Psoas muscle (tissue), 8 donors: ENCODE data around the gene PIK3C2B. TPM values are rescaled to one million over a fixed set of nuclear protein-coding genes. Genes with fewer than 3 reads are reported as not detected.
A peak's percentile ranks its signal among the peaks of the same experiment; 100 is the strongest.

Experiments
- ATAC-seq, 4 donors: fragments of 200-7000 bp; cut with Tn5 transposase; one replicate each; pipeline ENCODE4 v1.9.1; 2020; ENCODE audit warnings: moderate library complexity in 3 of 4, mild to moderate bottlenecking in 2 of 4
- DNase-seq, 2 donors: peaks; one replicate each; pipeline ENCODE4 v3.0.0-alpha.2; 2020
- H3K27ac ChIP-seq: fragments of 200-600 bp; one replicate; pipeline ENCODE4 v1.8.0; 2022
- H3K27me3 ChIP-seq, 3 donors: fragments of 200-600 bp in 1 of 3; one replicate each; pipeline versions ENCODE4 v1.6.1 to v1.8.0; 2013 to 2022; ENCODE audit warnings: low read length in 2 of 3, mild to moderate bottlenecking in 2 of 3, moderate library complexity in 1 of 3; ENCODE audit not compliant: insufficient read depth in 3 of 3
- H3K36me3 ChIP-seq, 2 donors: fragments of 200-600 bp in 1 of 2; one replicate each; pipeline versions ENCODE4 v1.6.1 to v1.8.0; 2013 to 2022; ENCODE audit warnings: low read depth in 1 of 2, mild to moderate bottlenecking in 1 of 2, moderate library complexity in 1 of 2; ENCODE audit not compliant: insufficient read depth in 1 of 2
- H3K4me1 ChIP-seq: fragments of 200-600 bp; one replicate; pipeline ENCODE4 v1.8.0; 2022
- H3K4me3 ChIP-seq: fragments of 200-600 bp; one replicate; pipeline ENCODE4 v1.8.0; 2022; ENCODE audit warnings: mild to moderate bottlenecking
- H3K9me3 ChIP-seq: fragments of 200-600 bp; one replicate; pipeline ENCODE4 v1.8.0; 2022
- WGBS, 3 donors: extraction: QIAGEN DNeasy Blood & Tissue Kit; methylation state at CpG; one replicate each; pipeline versions ENCODE4 v1.1.6 to v1.1.7; 2013; 5-methylcytosine and 5-hydroxymethylcytosine counted together
- intact Hi-C, 2 donors: fragments of 100-400 bp; cut with DNase I; formaldehyde crosslinking; loops; one replicate each; pipeline versions ENCODE4 v1.11.0 to v1.14.2; 2022
- long read RNA-seq, 2 donors: library from polyadenylated mRNA; unstranded; transcript quantifications; one replicate each; pipeline ENCODE4 v2.0.0, GENCODE V29; 2021
- polyA plus RNA-seq, 3 donors: library from polyadenylated mRNA; stranded (reverse); fragments of 200-250 nt; gene quantifications; one replicate each; pipeline ENCODE4 v1.2.3, GENCODE V29; 2013
- total RNA-seq, 4 donors: library from RNA; stranded (reverse); fragmentation: NEBNext Ultra II Directional in 2 of 4; extraction: Animal tissue kit (Norgen Biotek cat#: 25700) in 2 of 4; gene quantifications; one replicate each; pipeline versions ENCODE4 v1.2.1 to v1.2.4, GENCODE V29; 2021 to 2023
- TF ChIP-seq, protein P1 (sequence below): fragments of 200-600 bp; IDR thresholded peaks from one replicate; pipeline ENCODE4 v1.8.0; 2022; ENCODE audit warnings: antibody characterized with exemption
- donor health status: healthy with polysubstance abuse.
- donor health status: DM: no; HTN: no; CAD: no; lungs with moderate emphysema.
- donor health status: Bipolar disorder and iron deficiency.
- donor health status: healthy.
- donor health status: DM: yes; HTN: yes; CAD: no.
- donor health status: DM: no; HTN: no; CAD: no.
- donor health status: DM: no; HTN: no; CAD: no.
- donor health status: DM: yes; HTN: yes; CAD: no.

Gene PIK3C2B, protein sequence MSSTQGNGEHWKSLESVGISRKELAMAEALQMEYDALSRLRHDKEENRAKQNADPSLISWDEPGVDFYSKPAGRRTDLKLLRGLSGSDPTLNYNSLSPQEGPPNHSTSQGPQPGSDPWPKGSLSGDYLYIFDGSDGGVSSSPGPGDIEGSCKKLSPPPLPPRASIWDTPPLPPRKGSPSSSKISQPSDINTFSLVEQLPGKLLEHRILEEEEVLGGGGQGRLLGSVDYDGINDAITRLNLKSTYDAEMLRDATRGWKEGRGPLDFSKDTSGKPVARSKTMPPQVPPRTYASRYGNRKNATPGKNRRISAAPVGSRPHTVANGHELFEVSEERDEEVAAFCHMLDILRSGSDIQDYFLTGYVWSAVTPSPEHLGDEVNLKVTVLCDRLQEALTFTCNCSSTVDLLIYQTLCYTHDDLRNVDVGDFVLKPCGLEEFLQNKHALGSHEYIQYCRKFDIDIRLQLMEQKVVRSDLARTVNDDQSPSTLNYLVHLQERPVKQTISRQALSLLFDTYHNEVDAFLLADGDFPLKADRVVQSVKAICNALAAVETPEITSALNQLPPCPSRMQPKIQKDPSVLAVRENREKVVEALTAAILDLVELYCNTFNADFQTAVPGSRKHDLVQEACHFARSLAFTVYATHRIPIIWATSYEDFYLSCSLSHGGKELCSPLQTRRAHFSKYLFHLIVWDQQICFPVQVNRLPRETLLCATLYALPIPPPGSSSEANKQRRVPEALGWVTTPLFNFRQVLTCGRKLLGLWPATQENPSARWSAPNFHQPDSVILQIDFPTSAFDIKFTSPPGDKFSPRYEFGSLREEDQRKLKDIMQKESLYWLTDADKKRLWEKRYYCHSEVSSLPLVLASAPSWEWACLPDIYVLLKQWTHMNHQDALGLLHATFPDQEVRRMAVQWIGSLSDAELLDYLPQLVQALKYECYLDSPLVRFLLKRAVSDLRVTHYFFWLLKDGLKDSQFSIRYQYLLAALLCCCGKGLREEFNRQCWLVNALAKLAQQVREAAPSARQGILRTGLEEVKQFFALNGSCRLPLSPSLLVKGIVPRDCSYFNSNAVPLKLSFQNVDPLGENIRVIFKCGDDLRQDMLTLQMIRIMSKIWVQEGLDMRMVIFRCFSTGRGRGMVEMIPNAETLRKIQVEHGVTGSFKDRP (N-terminal part only)
- 10 to 100 TPM in 3 of 4 donors, 1 to 10 TPM in 1; 8.2 to 20.9 (median 13.9) TPM for total RNA-seq
- 1 to 10 TPM; 1.9 to 3.9 (median 1.9) TPM for polyA plus RNA-seq
- long read RNA-seq, donor 1, result 0 reads
- long read RNA-seq, donor 2, partial matches to known transcripts, result 2 of 9 reads
- long read RNA-seq, donor 2, other reads (novel, unspliced or antisense), result 7 of 9 reads

DNA sequence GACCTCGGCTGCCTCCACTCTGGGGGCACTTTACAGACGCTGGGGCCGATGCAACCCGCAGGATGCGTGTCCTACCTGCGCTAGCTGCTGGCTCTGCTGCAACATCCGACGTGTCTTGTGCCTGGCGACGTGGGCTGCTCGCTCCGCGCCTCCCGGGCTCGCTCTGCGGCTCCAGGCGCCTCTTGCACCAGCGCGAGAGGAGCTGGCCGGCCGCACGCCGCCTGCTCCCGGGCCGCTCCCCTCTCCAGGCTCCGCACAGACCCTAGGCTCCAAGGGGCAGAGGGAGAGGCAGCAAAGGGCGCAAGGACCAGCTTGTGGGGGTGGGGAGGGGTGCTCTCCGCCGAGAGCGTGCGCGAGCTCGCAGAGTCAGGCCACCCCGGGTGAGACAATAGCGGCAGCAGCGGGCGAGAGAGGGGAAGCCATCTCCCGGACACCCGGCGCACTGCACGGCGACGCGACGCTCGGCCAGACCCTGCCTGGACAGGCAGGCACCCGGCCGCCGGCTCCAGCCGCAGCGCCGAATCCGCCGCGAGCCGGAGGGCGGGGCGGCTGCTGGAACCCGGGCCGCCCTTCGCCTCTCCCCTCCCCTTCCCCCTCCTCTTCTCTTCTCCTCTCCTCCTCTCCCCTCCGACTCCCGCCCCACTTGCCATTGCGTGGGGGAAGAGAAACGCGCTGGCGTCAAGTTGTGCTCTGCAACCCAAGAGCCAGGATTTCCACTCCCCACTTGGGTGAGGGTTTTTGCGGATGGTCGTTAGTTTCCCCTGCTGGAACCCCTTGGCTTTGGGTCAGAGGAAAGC is at the start of gene PIK3C2B:
TSS of gene PIK3C2B (minus strand) at position 525 of the 797 bp plus-strand sequence. CDS start 25,003 bp downstream, outside the sequence.
- peak; percentile 84 to 93 for DNase-seq
- TF ChIP-seq, protein P1, sequence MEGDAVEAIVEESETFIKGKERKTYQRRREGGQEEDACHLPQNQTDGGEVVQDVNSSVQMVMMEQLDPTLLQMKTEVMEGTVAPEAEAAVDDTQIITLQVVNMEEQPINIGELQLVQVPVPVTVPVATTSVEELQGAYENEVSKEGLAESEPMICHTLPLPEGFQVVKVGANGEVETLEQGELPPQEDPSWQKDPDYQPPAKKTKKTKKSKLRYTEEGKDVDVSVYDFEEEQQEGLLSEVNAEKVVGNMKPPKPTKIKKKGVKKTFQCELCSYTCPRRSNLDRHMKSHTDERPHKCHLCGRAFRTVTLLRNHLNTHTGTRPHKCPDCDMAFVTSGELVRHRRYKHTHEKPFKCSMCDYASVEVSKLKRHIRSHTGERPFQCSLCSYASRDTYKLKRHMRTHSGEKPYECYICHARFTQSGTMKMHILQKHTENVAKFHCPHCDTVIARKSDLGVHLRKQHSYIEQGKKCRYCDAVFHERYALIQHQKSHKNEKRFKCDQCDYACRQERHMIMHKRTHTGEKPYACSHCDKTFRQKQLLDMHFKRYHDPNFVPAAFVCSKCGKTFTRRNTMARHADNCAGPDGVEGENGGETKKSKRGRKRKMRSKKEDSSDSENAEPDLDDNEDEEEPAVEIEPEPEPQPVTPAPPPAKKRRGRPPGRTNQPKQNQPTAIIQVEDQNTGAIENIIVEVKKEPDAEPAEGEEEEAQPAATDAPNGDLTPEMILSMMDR, result peak; percentile 73
- Histone ChIP-seq H3K27ac (peak within 1 kb of the TSS; percentile 79), H3K36me3 (no peaks in the 10 kb centered on the region), H3K4me1 (peaks cover 20% of the 10 kb centered on the region), H3K27me3 (no peaks in the 10 kb centered on the region), H3K4me3 (peak within 1 kb of the TSS; percentile 87), H3K9me3 (no peaks in the 10 kb centered on the region)
- 0% methylated on average over 56 to 69 of the region's 69 CpGs for WGBS, 3 donors
- intact Hi-C loops, result loop anchor here in 1 of 2 donors (2.0 kb wide), 1 partner anchor 48 kb away; no protein-coding TSS in a partner anchor
- ATAC-seq, result peak; percentile 97 to 98 (median 97)

DNA sequence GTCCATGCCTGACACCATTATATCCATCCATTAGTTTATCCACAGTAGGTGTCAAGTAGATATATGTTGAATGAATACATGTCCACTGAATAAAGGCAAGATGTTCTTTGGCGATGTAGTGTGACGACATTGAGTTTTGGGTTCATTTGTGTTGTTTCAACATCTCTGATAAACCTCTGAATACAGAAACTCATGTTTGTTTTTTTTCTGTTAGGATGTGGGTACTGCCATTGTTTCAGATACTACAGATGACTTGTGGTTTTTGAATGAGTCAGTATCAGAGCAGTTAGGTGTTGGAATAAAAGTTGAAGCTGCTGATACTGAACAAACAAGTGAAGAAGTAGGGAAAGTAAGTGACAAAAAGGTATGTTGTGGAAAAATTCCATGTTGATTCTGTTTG is 49.7 kb upstream of the PIK3C2B start:
- DNase-seq (no peak), ATAC-seq (no peak)
- no peaks in the 10 kb centered on the region for H3K27me3 ChIP-seq
- H3K4me1 ChIP-seq, result no peaks in the 10 kb centered on the region
- WGBS, 3 donors, result 90 to 97% (median 92%) methylated on average over 2 of the region's 2 CpGs
- H3K36me3 ChIP-seq, result peaks cover 17 to 100% of the 10 kb centered on the region in 2 donors
- H3K27ac ChIP-seq, result no peak overlapping the region
- H3K4me3 ChIP-seq, result no peak overlapping the region
- intact Hi-C loops, result no loop called here
- TF ChIP-seq, protein P1, result no peak
- no peaks in the 10 kb centered on the region for H3K9me3 ChIP-seq

DNA sequence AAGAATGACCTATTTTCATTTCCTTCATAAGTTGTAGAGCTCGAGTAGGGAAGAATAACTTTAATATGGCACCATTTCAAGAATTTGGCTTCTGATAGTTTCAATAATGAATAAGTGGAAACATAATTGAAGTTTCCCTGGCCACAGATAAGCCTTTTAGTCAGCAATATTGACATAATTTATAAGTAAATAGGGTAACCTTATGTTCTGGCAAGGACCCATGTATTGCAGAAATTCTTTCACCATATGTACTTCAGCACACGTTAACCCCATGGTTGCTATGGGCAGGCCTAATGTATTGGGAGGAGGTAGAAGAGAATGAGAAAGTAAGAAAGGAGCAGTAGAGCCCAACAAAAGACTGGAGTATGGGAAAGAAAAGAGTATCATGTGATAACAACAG is 47.0 kb upstream of the PIK3C2B start:
- DNase-seq (no peak), ATAC-seq (no peak)
- peaks cover 14 to 97% of the 10 kb centered on the region in 2 donors for H3K36me3 ChIP-seq
- H3K4me3 ChIP-seq, result no peak overlapping the region
- WGBS, 3 donors, result 64 to 67% (median 67%) methylated on average over 2 of the region's 2 CpGs
- intact Hi-C loops, result no loop called here
- no peak overlapping the region for H3K27ac ChIP-seq
- TF ChIP-seq, protein P1, result no peak
- no peaks in the 10 kb centered on the region for H3K4me1 ChIP-seq
- H3K27me3 ChIP-seq, result no peaks in the 10 kb centered on the region
- H3K9me3 ChIP-seq, result no peaks in the 10 kb centered on the region

DNA sequence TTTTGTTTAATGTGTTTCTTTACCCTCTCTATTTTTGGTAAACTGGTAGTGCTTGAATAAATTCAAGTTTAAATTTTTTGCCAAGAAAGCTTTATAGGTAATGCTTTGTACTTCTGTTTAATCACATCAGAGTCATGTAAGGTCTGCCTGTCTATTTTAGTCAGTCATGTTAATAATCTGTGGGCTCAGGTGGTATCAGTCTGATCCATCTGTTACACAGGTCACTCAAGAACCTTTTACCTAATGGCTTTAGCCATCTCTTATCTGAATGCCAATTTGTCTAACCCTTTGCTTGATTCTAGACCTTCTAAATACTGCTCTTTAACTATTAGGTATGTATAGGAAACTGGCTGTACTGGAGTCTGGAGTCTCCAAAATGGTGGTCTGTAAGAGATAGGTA is 38.2 kb upstream of the PIK3C2B start:
- TF ChIP-seq, protein P1, result no peak
- peaks cover 2 to 93% of the 10 kb centered on the region in 2 donors for H3K36me3 ChIP-seq
- H3K27ac ChIP-seq, result no peak overlapping the region
- no peak for ATAC-seq
- peaks cover 7% of the 10 kb centered on the region for H3K4me1 ChIP-seq
- no peak overlapping the region for H3K4me3 ChIP-seq
- H3K9me3 ChIP-seq, result no peaks in the 10 kb centered on the region
- H3K27me3 ChIP-seq, result no peaks in the 10 kb centered on the region
- intact Hi-C loops, result loop anchor here in 1 of 2 donors (10.0 kb wide), 2 partner anchors 562 to 698 kb away; no protein-coding TSS in a partner anchor
- no peak for DNase-seq
